Activated T-helper 2 cell treated with anti-CD3 and anti-CD28 coated beads, Interferon-gamma antibody, Interleukin-2, Interleukin-4, amounts not matched to agents 10 μg/mL and 5 μg/mL and 100 μg/mL, durations not matched to agents 14 hours and 24 hours and 36 hours (primary cell): ENCODE results near the gene CD99. TPM values are rescaled to one million over a fixed set of nuclear protein-coding genes. Genes with fewer than 3 reads are reported as not detected.
A peak's percentile ranks its signal among the peaks of the same experiment; 100 is the strongest.
"Not testable (repeated sequence)": the region's sequence is repeated elsewhere in the genome, so short reads cannot be mapped to it uniquely, and the experiment has no call there.

Source experiments
- DNase-seq: peaks from one replicate; pipeline ENCODE4 v3.0.0; 2021; ENCODE audit warnings: low spot score
- H3K27ac Mint-ChIP-seq: one replicate; pipeline ENCODE4 v1.8.0; 2021; ENCODE audit warnings: mixed read lengths
- H3K27me3 Mint-ChIP-seq: one replicate; pipeline ENCODE4 v1.8.0; 2021; ENCODE audit warnings: low read depth, mixed read lengths
- H3K36me3 Mint-ChIP-seq: one replicate; pipeline ENCODE4 v1.8.0; 2021; ENCODE audit warnings: low read depth, mixed read lengths
- H3K4me1 Mint-ChIP-seq: one replicate; pipeline ENCODE4 v1.8.0; 2021; ENCODE audit warnings: low read depth, mixed read lengths
- H3K4me3 Mint-ChIP-seq: one replicate; pipeline ENCODE4 v1.8.0; 2021; ENCODE audit warnings: low read depth, mild to moderate bottlenecking, moderate library complexity, mixed read lengths
- H3K9me3 Mint-ChIP-seq: one replicate; pipeline ENCODE4 v1.8.0; 2021; ENCODE audit warnings: mixed read lengths
- intact Hi-C: fragments of 100-400 bp; cut with micrococcal nuclease; formaldehyde crosslinking; loops from one replicate; pipeline ENCODE4 v1.15.1; 2023
- total RNA-seq: library from RNA; stranded (reverse); gene quantifications from 2 replicates; pipeline ENCODE4 v1.2.3, GENCODE V29; 2022

The CD99 gene
- total RNA-seq, 1 donor from 2014 or later = 290 TPM

GRCh38 chrX:2709556-2709955 lies 18.5 kb downstream of the CD99 start:
- H3K9me3 Mint-ChIP-seq = no peaks in the 10 kb centered on the region
- peaks cover 39% of the 10 kb centered on the region for H3K36me3 Mint-ChIP-seq
- DNase-seq = no peak
- H3K4me3 Mint-ChIP-seq = peak overlapping the region; percentile 71
- intact Hi-C loops = no loop called here
- H3K4me1 Mint-ChIP-seq = peaks cover 65% of the 10 kb centered on the region
- H3K27me3 Mint-ChIP-seq = no peaks in the 10 kb centered on the region
- peak overlapping the region; percentile 98 for H3K27ac Mint-ChIP-seq

GRCh38 chrX:2710041-2710840 lies 19.1 kb downstream of the CD99 start:
- H3K27me3 Mint-ChIP-seq = no peaks in the 10 kb centered on the region
- H3K9me3 Mint-ChIP-seq = no peaks in the 10 kb centered on the region
- H3K4me3 Mint-ChIP-seq = peak overlapping the region; percentile 71
- DNase-seq = no peak
- H3K27ac Mint-ChIP-seq = peak overlapping the region; percentile 98
- peaks cover 40% of the 10 kb centered on the region for H3K36me3 Mint-ChIP-seq
- peaks cover 64% of the 10 kb centered on the region for H3K4me1 Mint-ChIP-seq
- intact Hi-C loops = loop anchor here (1.0 to 5.0 kb wide), 3 partner anchors 8 to 1248 kb away; no protein-coding TSS in a partner anchor

DNA sequence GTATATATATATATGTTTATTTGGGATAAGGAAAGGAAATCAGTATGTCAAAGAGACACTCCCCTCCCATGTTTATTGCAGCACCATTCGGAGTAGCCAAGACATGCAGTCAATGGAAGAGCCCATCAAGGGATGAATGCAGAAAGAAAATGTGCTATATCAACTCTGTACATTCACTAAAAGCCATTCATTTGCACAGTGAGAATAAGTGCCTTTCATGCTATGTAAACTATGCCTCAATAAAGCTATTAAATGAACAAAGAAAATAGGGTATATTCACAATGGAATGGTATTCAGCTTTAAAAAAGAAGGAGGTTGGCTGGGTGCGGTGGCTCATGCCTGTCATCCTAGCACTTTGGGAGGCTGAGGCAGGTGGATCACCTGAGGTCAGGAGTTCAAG lies 20.3 kb downstream of the CD99 start:
- intact Hi-C loops = loop anchor here (5.0 kb wide), 1 partner anchor 1249 kb away; no protein-coding TSS in a partner anchor
- H3K27ac Mint-ChIP-seq = no peak overlapping the region

DNA sequence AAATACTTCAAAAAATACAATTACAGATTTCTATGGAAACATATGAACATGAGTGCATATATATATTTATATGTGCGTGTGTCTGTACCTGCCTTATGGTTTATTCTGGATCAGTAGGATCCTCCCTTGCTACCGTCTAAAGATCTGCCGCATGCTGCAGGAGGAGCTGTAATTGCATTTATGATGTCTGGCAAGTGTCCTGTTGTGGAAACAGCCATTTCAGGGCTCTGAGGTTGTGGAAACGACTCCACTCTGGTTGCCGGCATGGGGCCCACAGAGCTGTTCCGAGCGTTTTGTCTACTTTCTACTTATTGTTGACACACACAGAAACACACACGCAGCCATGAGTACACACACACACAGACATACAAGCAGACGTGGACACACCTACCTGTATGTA lies 21.3 kb downstream of the CD99 start:
- Mint-ChIP-seq H3K4me1 (peaks cover 68% of the 10 kb centered on the region), H3K27ac (no peak overlapping the region), H3K36me3 (peaks cover 50% of the 10 kb centered on the region), H3K4me3 (no peak overlapping the region), H3K27me3 (no peaks in the 10 kb centered on the region), H3K9me3 (no peaks in the 10 kb centered on the region)
- intact Hi-C loops = loop anchor here (5.0 kb wide), 1 partner anchor 1250 kb away; no protein-coding TSS in a partner anchor
- DNase-seq = no peak

More for the DNA sequence above, 20.3 kb downstream of the CD99 start:
- no peak for DNase-seq
- no peaks in the 10 kb centered on the region for H3K9me3 Mint-ChIP-seq
- no peaks in the 10 kb centered on the region for H3K27me3 Mint-ChIP-seq
- H3K4me3 Mint-ChIP-seq = no peak overlapping the region
- peaks cover 44% of the 10 kb centered on the region for H3K36me3 Mint-ChIP-seq
- H3K4me1 Mint-ChIP-seq = peaks cover 66% of the 10 kb centered on the region

- Mint-ChIP-seq H3K27me3 (no peaks in the 10 kb centered on the region), H3K27ac (no peak overlapping the region)
Measured at GRCh38 chrX:2712890-2713840, 22.1 kb downstream of the CD99 start.

DNA sequence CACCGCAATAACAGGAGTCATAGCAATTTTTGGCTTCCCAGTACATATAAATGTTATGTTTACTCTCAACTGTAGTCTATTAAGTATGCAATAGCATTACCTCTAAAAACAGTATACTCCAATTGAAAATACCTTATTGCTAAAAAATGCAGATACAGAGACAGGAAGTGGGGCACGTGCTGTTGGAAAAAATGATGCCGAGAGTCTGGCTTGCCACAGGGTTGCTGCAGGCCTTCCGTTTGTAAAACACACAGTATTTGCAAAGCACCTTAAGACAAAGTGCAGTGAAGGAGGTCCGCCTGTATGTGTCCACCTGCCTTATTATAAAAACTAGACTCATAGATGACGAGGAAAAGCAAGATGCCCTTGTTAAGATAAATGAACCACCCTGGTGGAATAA lies 23.5 kb downstream of the CD99 start:
- intact Hi-C loops = loop anchor here (5.0 kb wide), 1 partner anchor 1252 kb away; no protein-coding TSS in a partner anchor
- peak overlapping the region; percentile 67 for H3K27ac Mint-ChIP-seq
- H3K36me3 Mint-ChIP-seq = peaks cover 54% of the 10 kb centered on the region
- H3K4me3 Mint-ChIP-seq = no peak overlapping the region
- no peaks in the 10 kb centered on the region for H3K9me3 Mint-ChIP-seq
- H3K27me3 Mint-ChIP-seq = no peaks in the 10 kb centered on the region
- peaks cover 62% of the 10 kb centered on the region for H3K4me1 Mint-ChIP-seq
- DNase-seq = no peak

More at GRCh38 chrX:2712890-2713840, 22.1 kb downstream of the CD99 start:
- H3K9me3 Mint-ChIP-seq = no peaks in the 10 kb centered on the region
- peaks cover 51% of the 10 kb centered on the region for H3K36me3 Mint-ChIP-seq
- intact Hi-C loops = loop anchor here (5.0 kb wide), 1 partner anchor 1251 kb away; no protein-coding TSS in a partner anchor
- no peak overlapping the region for H3K4me3 Mint-ChIP-seq
- DNase-seq = no peak
- peaks cover 68% of the 10 kb centered on the region for H3K4me1 Mint-ChIP-seq

- Mint-ChIP-seq H3K9me3 (no peaks in the 10 kb centered on the region), H3K36me3 (peaks cover 59% of the 10 kb centered on the region), H3K27ac (peak overlapping the region; percentile 67), H3K27me3 (no peaks in the 10 kb centered on the region), H3K4me1 (peaks cover 59% of the 10 kb centered on the region), H3K4me3 (no peak overlapping the region)
- intact Hi-C loops = no loop called here
- DNase-seq = no peak
Measured at GRCh38 chrX:2715066-2715600, 24.0 kb downstream of the CD99 start.

DNA sequence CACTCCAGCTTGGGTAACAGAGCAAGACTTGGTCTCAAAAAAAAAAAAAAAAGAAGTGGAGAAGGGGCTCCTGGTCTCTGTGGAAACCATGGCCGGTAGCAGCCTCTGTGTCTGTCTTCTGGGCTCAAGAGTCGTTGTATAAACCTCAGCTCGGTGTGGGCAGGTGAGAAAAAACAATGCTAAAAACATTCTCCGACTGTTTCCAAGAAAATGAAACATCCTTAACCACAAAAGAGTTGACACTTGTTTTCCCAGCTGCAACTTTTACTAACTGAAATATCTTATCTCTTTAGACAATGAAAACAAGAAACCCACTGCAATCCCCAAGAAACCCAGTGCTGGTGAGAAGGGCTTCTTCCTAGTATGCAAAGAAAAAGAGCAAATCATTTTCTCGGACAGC lies 26.2 kb downstream of the CD99 start:
- no peak for DNase-seq
- no peaks in the 10 kb centered on the region for H3K9me3 Mint-ChIP-seq
- H3K4me1 Mint-ChIP-seq = peaks cover 46% of the 10 kb centered on the region
- H3K27me3 Mint-ChIP-seq = no peaks in the 10 kb centered on the region
- H3K27ac Mint-ChIP-seq = peak overlapping the region; percentile 72
- peaks cover 74% of the 10 kb centered on the region for H3K36me3 Mint-ChIP-seq
- intact Hi-C loops = loop anchor here (1.0 kb wide), 1 partner anchor 10 kb away; no protein-coding TSS in a partner anchor
- H3K4me3 Mint-ChIP-seq = peak overlapping the region; percentile 19

DNA sequence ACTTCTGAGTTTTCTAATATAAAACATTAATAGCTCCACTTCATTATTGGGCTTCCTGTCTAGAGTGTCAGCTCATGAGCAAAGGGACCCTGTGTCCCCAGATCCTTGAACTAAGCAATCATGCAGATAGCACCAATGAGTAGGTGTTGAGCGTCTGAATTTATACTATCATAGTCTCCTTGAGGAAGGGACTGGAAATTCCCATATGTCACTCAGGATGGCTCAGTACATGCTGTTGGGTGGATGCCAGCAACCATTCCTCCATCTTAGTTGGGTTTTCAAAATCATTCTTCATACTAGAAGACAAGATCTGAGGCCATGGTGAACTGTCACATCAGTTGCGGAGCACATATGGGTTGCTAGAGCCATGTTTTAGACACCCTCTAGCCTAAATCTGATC lies 27.7 kb downstream of the CD99 start:
- Mint-ChIP-seq H3K27ac (peak overlapping the region; percentile 77), H3K4me3 (no peak overlapping the region), H3K27me3 (no peaks in the 10 kb centered on the region), H3K9me3 (no peaks in the 10 kb centered on the region), H3K4me1 (peaks cover 46% of the 10 kb centered on the region), H3K36me3 (peaks cover 89% of the 10 kb centered on the region)
- intact Hi-C loops = no loop called here
- no peak for DNase-seq

GRCh38 chrX:2719774-2720447 lies 28.8 kb downstream of the CD99 start:
- Mint-ChIP-seq H3K27me3 (no peaks in the 10 kb centered on the region), H3K4me1 (peaks cover 40% of the 10 kb centered on the region), H3K9me3 (no peaks in the 10 kb centered on the region), H3K36me3 (peaks cover 87% of the 10 kb centered on the region), H3K27ac (peak overlapping the region; percentile 12), H3K4me3 (no peak overlapping the region)
- DNase-seq = no peak
- intact Hi-C loops = no loop called here

GRCh38 chrX:2723286-2723879 lies 32.3 kb downstream of the CD99 start:
- no peak overlapping the region for H3K4me3 Mint-ChIP-seq
- DNase-seq = no peak
- intact Hi-C loops = no loop called here
- no peaks in the 10 kb centered on the region for H3K9me3 Mint-ChIP-seq
- peaks cover 79% of the 10 kb centered on the region for H3K36me3 Mint-ChIP-seq
- H3K27me3 Mint-ChIP-seq = no peaks in the 10 kb centered on the region
- peak overlapping the region; percentile 63 for H3K27ac Mint-ChIP-seq
- H3K4me1 Mint-ChIP-seq = peaks cover 10% of the 10 kb centered on the region

DNA sequence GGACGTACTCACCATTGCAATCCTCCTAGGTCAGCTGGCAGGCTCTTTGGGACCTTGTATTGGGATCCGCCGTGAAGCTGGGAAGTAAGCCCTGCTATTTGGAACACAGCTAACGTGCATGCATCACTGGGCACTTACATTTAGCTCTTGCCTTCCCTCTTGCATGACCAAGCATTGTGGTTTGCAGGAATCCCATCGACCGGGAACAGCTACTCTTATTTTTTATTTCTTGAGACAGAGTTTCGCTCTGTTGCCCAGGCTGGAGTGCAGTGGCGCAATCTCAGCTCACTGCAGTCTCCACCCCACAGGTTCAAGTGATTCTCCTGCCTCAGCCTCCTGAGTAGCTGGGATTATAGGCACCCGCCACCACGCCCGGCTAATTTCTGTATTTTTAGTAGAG lies 36.2 kb downstream of the CD99 start:
- H3K4me1 Mint-ChIP-seq, H3K4me3 Mint-ChIP-seq, intact Hi-C loops, H3K9me3 Mint-ChIP-seq, DNase-seq, H3K27ac Mint-ChIP-seq, H3K27me3 Mint-ChIP-seq: not testable (repeated sequence)
- H3K36me3 Mint-ChIP-seq = peaks cover 76% of the 10 kb centered on the region
